ENCODE measurements around the gene SLC26A5. TPM values are rescaled to one million over a fixed set of nuclear protein-coding genes. Genes with fewer than 3 reads are reported as not detected.
"Not testable (repeated sequence)": the region's sequence is repeated elsewhere in the genome, so short reads cannot be mapped to it uniquely, and the experiment has no call there.

Gene SLC26A5, protein sequence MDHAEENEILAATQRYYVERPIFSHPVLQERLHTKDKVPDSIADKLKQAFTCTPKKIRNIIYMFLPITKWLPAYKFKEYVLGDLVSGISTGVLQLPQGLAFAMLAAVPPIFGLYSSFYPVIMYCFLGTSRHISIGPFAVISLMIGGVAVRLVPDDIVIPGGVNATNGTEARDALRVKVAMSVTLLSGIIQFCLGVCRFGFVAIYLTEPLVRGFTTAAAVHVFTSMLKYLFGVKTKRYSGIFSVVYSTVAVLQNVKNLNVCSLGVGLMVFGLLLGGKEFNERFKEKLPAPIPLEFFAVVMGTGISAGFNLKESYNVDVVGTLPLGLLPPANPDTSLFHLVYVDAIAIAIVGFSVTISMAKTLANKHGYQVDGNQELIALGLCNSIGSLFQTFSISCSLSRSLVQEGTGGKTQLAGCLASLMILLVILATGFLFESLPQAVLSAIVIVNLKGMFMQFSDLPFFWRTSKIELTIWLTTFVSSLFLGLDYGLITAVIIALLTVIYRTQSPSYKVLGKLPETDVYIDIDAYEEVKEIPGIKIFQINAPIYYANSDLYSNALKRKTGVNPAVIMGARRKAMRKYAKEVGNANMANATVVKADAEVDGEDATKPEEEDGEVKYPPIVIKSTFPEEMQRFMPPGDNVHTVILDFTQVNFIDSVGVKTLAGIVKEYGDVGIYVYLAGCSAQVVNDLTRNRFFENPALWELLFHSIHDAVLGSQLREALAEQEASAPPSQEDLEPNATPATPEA
- not detected for polyA plus RNA-seq

- no peak for DNase-seq
- H3K4me3 Mint-ChIP-seq: peak within 1 kb of the TSS in 3 of 5 donors; percentile 49 to 52 (median 52)
- peaks cover 0 to 2% (median 0%) of the 10 kb centered on the region in 6 donors for H3K9me3 Mint-ChIP-seq
- no peaks in the 10 kb centered on the region for H3K36me3 Mint-ChIP-seq
- H3K27me3 Mint-ChIP-seq (ENCODE audit: low read depth in 3 of 3): peaks cover 16 to 31% (median 19%) of the 10 kb centered on the region in 3 donors
- peaks cover 0 to 7% of the 10 kb centered on the region in 2 donors for H3K4me1 Mint-ChIP-seq
- H3K27ac Mint-ChIP-seq: no peak within 1 kb of the TSS
Measured at GRCh38 chr7:103446049-103446520, at the start of gene SLC26A5. Gene SLC26A5 (minus strand): TSS chr7:103446207. CDS start chr7:103421514, 24,693 bp downstream.

- H3K4me1 Mint-ChIP-seq: no peaks in the 10 kb centered on the region
- no peak overlapping the region for H3K4me3 Mint-ChIP-seq
- H3K36me3 Mint-ChIP-seq: no peaks in the 10 kb centered on the region
- H3K27me3 Mint-ChIP-seq (ENCODE audit: low read depth in 3 of 3): peaks cover 0 to 9% (median 3%) of the 10 kb centered on the region in 3 donors
- H3K9me3 Mint-ChIP-seq: no peaks in the 10 kb centered on the region
- no peak overlapping the region for H3K27ac Mint-ChIP-seq
- no peak for DNase-seq
Measured at GRCh38 chr7:103487419-103487818, 41.4 kb upstream of the SLC26A5 start.

DNA sequence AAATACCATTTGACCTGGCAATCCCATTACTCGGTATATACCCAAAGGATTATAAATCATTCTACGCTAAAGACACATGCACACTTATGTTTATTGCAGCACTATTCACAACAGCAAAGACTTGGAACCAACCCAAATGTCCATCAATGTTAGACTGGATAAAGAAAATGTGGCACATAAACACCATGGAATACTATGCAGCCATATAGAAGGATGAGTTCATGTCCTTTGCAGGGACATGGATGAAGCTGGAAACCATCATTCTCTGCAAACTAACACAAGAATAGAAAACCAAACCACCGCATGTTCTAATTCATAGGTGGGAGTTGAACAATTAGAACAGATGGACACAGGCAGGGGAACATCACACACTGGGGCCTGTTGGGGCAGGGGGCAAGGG lies 40.9 kb upstream of the SLC26A5 start:
- not testable (repeated sequence) for H3K36me3 Mint-ChIP-seq; H3K4me3 Mint-ChIP-seq; H3K4me1 Mint-ChIP-seq; H3K9me3 Mint-ChIP-seq; H3K27ac Mint-ChIP-seq; H3K27me3 Mint-ChIP-seq (ENCODE audit: low read depth in 3 of 3); DNase-seq

GRCh38 chr7:103480771-103481170 lies 34.8 kb upstream of the SLC26A5 start:
- no peak overlapping the region for H3K4me3 Mint-ChIP-seq
- no peak overlapping the region for H3K27ac Mint-ChIP-seq
- no peaks in the 10 kb centered on the region for H3K4me1 Mint-ChIP-seq
- DNase-seq: no peak
- no peaks in the 10 kb centered on the region for H3K36me3 Mint-ChIP-seq
- peaks cover 0 to 15% (median 2%) of the 10 kb centered on the region in 3 donors for H3K27me3 Mint-ChIP-seq (ENCODE audit: low read depth in 3 of 3)
- no peaks in the 10 kb centered on the region for H3K9me3 Mint-ChIP-seq

DNA sequence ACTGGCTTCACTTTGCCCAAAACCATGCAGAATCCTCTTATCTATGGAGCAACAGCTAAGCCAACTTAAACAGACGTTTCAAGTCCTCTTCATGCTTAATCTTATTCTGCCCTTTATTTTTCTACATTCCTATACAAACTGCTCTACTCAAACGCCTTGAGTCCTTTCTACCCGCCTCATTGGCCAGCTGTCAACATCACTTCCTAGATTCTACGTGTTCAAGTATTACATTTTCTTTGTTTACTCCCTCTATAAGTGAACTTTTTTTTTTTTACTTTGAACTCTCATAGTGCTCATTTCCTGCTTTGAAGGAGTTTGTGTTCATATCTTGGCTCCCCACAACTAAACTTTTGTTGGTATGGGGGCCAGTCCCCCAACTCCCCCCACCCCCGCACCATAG lies 28.9 kb upstream of the SLC26A5 start:
- no peaks in the 10 kb centered on the region for H3K36me3 Mint-ChIP-seq
- H3K4me3 Mint-ChIP-seq: no peak overlapping the region
- DNase-seq: no peak
- H3K27ac Mint-ChIP-seq: no peak overlapping the region
- H3K9me3 Mint-ChIP-seq: peaks cover 0 to 10% (median 0%) of the 10 kb centered on the region in 6 donors
- H3K27me3 Mint-ChIP-seq (ENCODE audit: low read depth in 3 of 3): peaks cover 0 to 10% (median 5%) of the 10 kb centered on the region in 3 donors
- H3K4me1 Mint-ChIP-seq: no peaks in the 10 kb centered on the region

- H3K9me3 Mint-ChIP-seq: peaks cover 0 to 13% (median 0%) of the 10 kb centered on the region in 6 donors
Measured at GRCh38 chr7:103469095-103469948, 23.3 kb upstream of the SLC26A5 start.

GRCh38 chr7:103466814-103467213 lies 20.8 kb upstream of the SLC26A5 start:
- DNase-seq: no peak
- Mint-ChIP-seq H3K27ac (no peak overlapping the region), H3K36me3 (no peaks in the 10 kb centered on the region), H3K4me1 (no peaks in the 10 kb centered on the region), H3K4me3 (no peak overlapping the region), H3K27me3 (ENCODE audit: low read depth in 3 of 3) (peaks cover 0 to 6% (median 6%) of the 10 kb centered on the region in 3 donors), H3K9me3 (peaks cover 0 to 10% (median 0%) of the 10 kb centered on the region in 6 donors)

More at GRCh38 chr7:103469095-103469948, 23.3 kb upstream of the SLC26A5 start:
- peaks cover 0 to 8% (median 5%) of the 10 kb centered on the region in 3 donors for H3K27me3 Mint-ChIP-seq (ENCODE audit: low read depth in 3 of 3)
- no peak for DNase-seq
- no peaks in the 10 kb centered on the region for H3K36me3 Mint-ChIP-seq
- H3K4me1 Mint-ChIP-seq: no peaks in the 10 kb centered on the region
- no peak overlapping the region for H3K4me3 Mint-ChIP-seq
- no peak overlapping the region for H3K27ac Mint-ChIP-seq

- Mint-ChIP-seq H3K9me3 (no peaks in the 10 kb centered on the region), H3K4me1 (no peaks in the 10 kb centered on the region), H3K27ac (no peak overlapping the region), H3K4me3 (no peak overlapping the region), H3K36me3 (no peaks in the 10 kb centered on the region), H3K27me3 (ENCODE audit: low read depth in 3 of 3) (peaks cover 0 to 19% (median 0%) of the 10 kb centered on the region in 3 donors)
- no peak for DNase-seq
Measured at GRCh38 chr7:103462358-103462757, 16.4 kb upstream of the SLC26A5 start.

GRCh38 chr7:103447073-103447960 lies 1.3 kb upstream of the SLC26A5 start:
- no peak for DNase-seq
- no peaks in the 10 kb centered on the region for H3K36me3 Mint-ChIP-seq
- H3K27me3 Mint-ChIP-seq (ENCODE audit: low read depth in 3 of 3): peaks cover 16 to 31% (median 22%) of the 10 kb centered on the region in 3 donors
- H3K4me3 Mint-ChIP-seq: peak overlapping the region in 2 of 5 donors; percentile 27 to 36
- no peak overlapping the region for H3K27ac Mint-ChIP-seq
- H3K4me1 Mint-ChIP-seq: peaks cover 0 to 7% of the 10 kb centered on the region in 2 donors
- H3K9me3 Mint-ChIP-seq: peaks cover 0 to 7% (median 2%) of the 10 kb centered on the region in 6 donors

GRCh38 chr7:103445228-103446048 lies 569 bp downstream of the SLC26A5 start:
- Mint-ChIP-seq H3K36me3 (no peaks in the 10 kb centered on the region), H3K27ac (no peak overlapping the region), H3K4me1 (peaks cover 0 to 7% of the 10 kb centered on the region in 2 donors), H3K27me3 (ENCODE audit: low read depth in 3 of 3) (peaks cover 15 to 31% (median 19%) of the 10 kb centered on the region in 3 donors), H3K4me3 (peak overlapping the region in 2 of 5 donors; percentile 49 to 52), H3K9me3 (peaks cover 0 to 2% (median 0%) of the 10 kb centered on the region in 6 donors)
- no peak for DNase-seq

DNA sequence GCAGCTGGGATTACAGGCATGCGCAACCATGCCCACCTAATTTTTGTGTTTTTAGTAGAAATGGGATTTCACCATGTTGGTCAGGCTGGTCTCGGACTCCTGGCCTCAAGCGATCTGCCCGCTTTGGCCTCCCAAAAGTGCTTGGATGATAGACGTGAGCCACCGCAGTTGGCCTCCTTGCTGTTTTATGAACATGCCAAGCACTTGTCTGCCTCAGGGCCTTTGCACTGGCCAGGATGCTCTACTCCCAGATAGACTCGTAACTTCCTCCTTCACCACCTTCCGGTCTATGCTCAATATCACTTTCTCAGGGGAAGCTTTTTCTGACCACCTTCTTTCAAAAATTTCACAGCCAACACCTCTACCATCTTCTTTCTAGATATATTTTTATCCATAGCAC lies 6.3 kb downstream of the SLC26A5 start:
- no peak for DNase-seq
- Mint-ChIP-seq H3K36me3 (no peaks in the 10 kb centered on the region), H3K4me1 (no peaks in the 10 kb centered on the region), H3K27me3 (ENCODE audit: low read depth in 3 of 3) (peaks cover 9 to 14% (median 12%) of the 10 kb centered on the region in 3 donors), H3K9me3 (no peaks in the 10 kb centered on the region), H3K27ac (no peak overlapping the region), H3K4me3 (no peak overlapping the region)

DNA sequence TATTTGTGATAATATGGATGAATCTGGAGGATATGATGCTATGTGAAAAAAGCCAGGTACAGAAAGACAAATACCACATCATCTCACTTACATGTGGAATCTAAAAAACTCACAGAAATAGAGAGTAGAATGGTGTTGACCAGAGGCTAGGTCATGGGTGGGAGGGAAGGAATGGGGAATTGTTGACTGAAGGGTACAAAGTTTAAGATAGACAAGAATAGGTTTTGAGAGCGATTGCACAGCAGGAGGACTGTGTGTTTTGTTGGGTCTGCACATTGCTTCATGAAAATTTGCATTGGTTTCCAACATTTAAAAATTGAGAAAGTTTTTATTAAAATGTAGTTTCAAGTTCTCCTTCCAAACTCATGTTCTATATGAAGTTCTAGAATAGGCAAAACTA lies 8.4 kb downstream of the SLC26A5 start:
- Mint-ChIP-seq H3K9me3 (no peaks in the 10 kb centered on the region), H3K27me3 (ENCODE audit: low read depth in 3 of 3) (peaks cover 2 to 10% (median 5%) of the 10 kb centered on the region in 3 donors), H3K4me1 (no peaks in the 10 kb centered on the region), H3K27ac (no peak overlapping the region), H3K4me3 (no peak overlapping the region), H3K36me3 (no peaks in the 10 kb centered on the region)
- DNase-seq: no peak

Measured in immature natural killer cell (primary cell).